ENCODE measurements around the gene ERGIC2.
"Not testable (repeated sequence)": the region's sequence is repeated elsewhere in the genome, so short reads cannot be mapped to it uniquely, and the experiment has no call there.

The ERGIC2 gene

GRCh38 chr12:29398495-29398894 is 17.5 kb upstream of the ERGIC2 start:
- TF ChIP-seq CTCF (IDR thresholded peaks at IDR 0.05; ENCODE audit: insufficient read depth, low read depth, low read length, missing control alignments) = no peak
- peak; percentile 8 for DNase-seq (ENCODE audit: low read depth)
- H3K4me3 ChIP-seq (ENCODE audit: low read depth, low read length) = no peak overlapping the region

GRCh38 chr12:29396774-29397173 is 15.8 kb upstream of the ERGIC2 start:
- H3K4me3 ChIP-seq (ENCODE audit: low read depth, low read length) = no peak overlapping the region

GRCh38 chr12:29395356-29395755 is 14.4 kb upstream of the ERGIC2 start:
- H3K4me3 ChIP-seq (ENCODE audit: low read depth, low read length) = no peak overlapping the region
- no peak for DNase-seq (ENCODE audit: low read depth)
- no peak for TF ChIP-seq CTCF (IDR thresholded peaks at IDR 0.05; ENCODE audit: insufficient read depth, low read depth, low read length, missing control alignments)

More at GRCh38 chr12:29396774-29397173, 15.8 kb upstream of the ERGIC2 start:
- no peak for DNase-seq (ENCODE audit: low read depth)
- TF ChIP-seq CTCF (IDR thresholded peaks at IDR 0.05; ENCODE audit: insufficient read depth, low read depth, low read length, missing control alignments) = no peak

- not testable (repeated sequence) for H3K4me3 ChIP-seq (ENCODE audit: low read depth, low read length); DNase-seq (ENCODE audit: low read depth)
Measured at GRCh38 chr12:29390419-29390818, 9.4 kb upstream of the ERGIC2 start.

- no peak for TF ChIP-seq CTCF (IDR thresholded peaks at IDR 0.05; ENCODE audit: insufficient read depth, low read depth, low read length, missing control alignments)
- no peak overlapping the region for H3K4me3 ChIP-seq (ENCODE audit: low read depth, low read length)
- no peak for DNase-seq (ENCODE audit: low read depth)
Measured at GRCh38 chr12:29389295-29389919, 8.4 kb upstream of the ERGIC2 start.

GRCh38 chr12:29386084-29386680 is 5.2 kb upstream of the ERGIC2 start:
- H3K4me3 ChIP-seq (ENCODE audit: low read depth, low read length); DNase-seq (ENCODE audit: low read depth): not testable (repeated sequence)

GRCh38 chr12:29385194-29385593 is 4.2 kb upstream of the ERGIC2 start:
- not testable (repeated sequence) for DNase-seq (ENCODE audit: low read depth)

GRCh38 chr12:29382251-29382650 is 1.3 kb upstream of the ERGIC2 start:
- TF ChIP-seq CTCF (IDR thresholded peaks at IDR 0.05; ENCODE audit: insufficient read depth, low read depth, low read length, missing control alignments) = no peak
- no peak overlapping the region for H3K4me3 ChIP-seq (ENCODE audit: low read depth, low read length)
- no peak for DNase-seq (ENCODE audit: low read depth)

More at GRCh38 chr12:29385194-29385593, 4.2 kb upstream of the ERGIC2 start:
- H3K4me3 ChIP-seq (ENCODE audit: low read depth, low read length) = not testable (repeated sequence)
